NCI-H82 (cell line): ENCODE results near the gene POLR1F.
A peak's percentile ranks its signal among the peaks of the same experiment; 100 is the strongest.

Experiments
- DNase-seq: peaks from one replicate; lab custom pipeline; 2025; lab: John Stamatoyannopoulos, UW

POLR1F gene

GRCh38 chr7:19674266-19674960 is 34.4 kb downstream of the POLR1F start:
- no peak for DNase-seq

GRCh38 chr7:19670806-19671205 is 38.0 kb downstream of the POLR1F start:
- DNase-seq, result no peak

GRCh38 chr7:19665399-19666008 is 43.3 kb downstream of the POLR1F start:
- peak; percentile 44 for DNase-seq

GRCh38 chr7:19663816-19664462 is 44.9 kb downstream of the POLR1F start:
- DNase-seq, result no peak

- no peak for DNase-seq
Measured at GRCh38 chr7:19648791-19649190, 60.0 kb downstream of the POLR1F start.
